ENCODE results near the gene N4BP3.
"Not testable (repeated sequence)": the region's sequence is repeated elsewhere in the genome, so short reads cannot be mapped to it uniquely, and the experiment has no call there.

N4BP3 gene

DNA sequence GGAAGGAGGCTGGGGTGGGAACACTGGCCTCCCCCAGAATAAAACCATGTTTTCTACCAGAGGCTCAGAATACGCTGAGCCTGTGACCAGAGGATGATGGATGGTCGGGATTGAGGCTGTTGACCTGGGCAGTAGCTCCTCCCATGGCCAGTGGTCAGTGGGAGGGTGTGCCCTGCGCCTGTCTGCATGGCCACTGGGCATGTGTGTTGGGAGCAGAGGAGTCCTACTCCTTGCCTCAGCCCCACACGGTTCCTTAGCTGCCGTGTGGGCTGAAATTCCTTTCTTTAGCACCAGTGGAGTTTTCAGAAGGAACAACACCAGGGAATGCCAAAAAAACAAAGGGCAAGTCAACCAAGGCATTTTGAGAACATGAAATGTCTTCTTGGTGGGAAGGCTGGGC lies 9.0 kb downstream of the N4BP3 start:
- no peak for DNase-seq (ENCODE audit: low spot score)

- no peak for DNase-seq (ENCODE audit: low spot score)
Measured at GRCh38 chr5:178123094-178123965, 10.0 kb downstream of the N4BP3 start.

GRCh38 chr5:178123966-178124925 lies 10.9 kb downstream of the N4BP3 start:
- DNase-seq (ENCODE audit: low spot score): no peak

DNA sequence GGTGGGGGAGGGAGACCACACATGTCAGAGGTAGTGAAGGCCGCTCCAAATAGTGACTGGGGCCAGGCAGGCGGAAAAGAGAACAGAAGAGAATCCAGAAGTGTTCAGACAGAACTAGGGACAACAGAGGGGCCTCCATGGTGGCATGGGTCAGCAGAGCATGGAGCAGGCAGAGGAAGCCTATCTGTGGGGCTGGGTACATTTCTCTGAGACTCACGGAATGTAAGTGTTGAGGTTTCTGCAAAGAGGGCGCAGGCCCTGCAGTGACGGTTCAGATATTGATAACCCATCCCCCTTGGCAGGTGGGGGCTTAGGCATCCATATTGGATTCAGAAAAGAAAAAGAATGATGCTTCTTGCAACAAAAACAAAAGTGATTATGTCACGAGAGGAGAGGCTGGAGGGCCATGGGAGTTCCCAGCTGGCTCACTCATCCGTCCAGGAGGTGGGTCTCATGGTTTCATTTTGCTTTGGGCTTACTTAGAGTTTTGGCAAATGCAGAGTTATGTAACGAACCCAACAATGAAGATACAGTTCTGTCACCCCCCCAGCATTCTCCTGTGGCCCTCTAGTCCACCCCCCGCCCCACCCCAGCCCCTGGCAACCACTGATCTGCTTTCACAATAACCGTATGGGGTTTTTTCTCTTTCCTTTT lies 12.0 kb downstream of the N4BP3 start:
- no peak for DNase-seq (ENCODE audit: low spot score)

DNA sequence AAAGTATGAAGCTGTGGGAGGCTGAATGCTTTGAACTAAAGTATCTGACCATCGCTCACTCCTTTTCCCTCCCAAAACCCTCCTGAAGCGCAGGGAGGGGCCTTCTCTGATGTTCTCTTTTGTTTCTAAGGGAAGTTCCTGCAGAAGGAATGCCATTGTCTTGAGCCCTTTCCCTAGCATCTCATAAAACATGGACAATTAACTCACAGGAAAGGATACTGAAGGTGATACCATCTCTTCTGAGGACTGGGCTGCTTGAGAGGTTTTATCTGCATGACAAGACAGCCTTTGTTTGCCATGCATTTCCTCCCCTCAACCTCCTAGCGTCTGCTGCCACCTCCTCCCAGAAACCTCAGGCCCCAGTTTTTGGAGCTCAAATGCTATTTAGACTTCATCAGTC lies 13.2 kb downstream of the N4BP3 start:
- DNase-seq (ENCODE audit: low spot score): no peak

DNA sequence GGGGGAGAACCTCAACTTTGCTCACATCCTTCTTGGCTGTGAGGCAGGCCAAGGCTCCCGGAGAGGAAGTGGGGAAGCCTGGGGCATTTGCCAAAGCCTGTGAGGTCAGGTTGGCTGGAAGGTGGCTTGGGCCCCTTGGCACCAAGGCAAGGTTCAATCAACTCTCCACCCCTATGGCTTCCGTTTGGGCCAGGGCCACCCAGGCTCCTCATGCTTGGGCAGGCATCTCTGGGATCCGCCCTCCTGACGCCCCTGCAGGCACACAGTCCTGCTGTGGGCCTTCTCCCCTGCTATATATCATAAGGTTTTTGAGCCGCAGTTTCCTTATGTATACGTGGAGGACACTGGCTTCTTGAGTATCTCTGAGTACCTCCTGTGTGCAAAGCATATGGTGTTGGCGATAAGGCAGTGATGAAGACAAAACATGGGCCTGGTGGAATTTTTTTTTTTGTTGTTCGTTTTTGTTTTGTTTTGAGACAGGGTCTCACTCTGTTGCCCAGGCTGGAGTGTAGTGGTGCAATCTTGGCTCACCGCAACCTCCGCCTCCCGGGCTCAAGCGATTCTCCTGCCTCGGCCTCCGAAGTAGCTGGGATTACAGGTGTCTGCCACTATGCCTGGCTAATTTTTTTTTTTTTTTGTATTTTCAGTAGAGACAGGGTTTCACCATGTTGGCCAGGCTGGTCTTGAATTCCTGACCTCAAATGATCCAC lies 14.1 kb downstream of the N4BP3 start:
- DNase-seq (ENCODE audit: low spot score): not testable (repeated sequence)

DNA sequence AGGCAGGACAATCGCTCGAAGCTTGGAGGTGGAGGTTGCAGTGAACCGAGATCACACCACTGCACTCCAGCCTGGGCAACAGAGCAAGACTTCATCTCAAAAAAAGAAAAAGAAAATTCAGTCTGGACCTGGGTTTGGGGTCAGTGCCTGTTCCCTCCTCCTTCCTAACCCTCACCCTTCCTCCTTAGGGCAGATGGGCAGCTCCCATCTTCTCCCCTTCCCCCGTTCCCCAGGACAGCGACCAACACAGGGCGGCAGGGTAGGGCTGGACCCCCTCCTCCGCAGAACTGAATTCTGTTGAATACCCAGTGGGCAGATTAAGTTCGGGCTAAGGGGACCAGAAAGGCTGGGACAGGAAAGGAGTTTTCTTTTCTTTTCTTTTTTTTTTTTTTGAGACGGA lies 16.0 kb downstream of the N4BP3 start:
- no peak for DNase-seq (ENCODE audit: low spot score)

DNA sequence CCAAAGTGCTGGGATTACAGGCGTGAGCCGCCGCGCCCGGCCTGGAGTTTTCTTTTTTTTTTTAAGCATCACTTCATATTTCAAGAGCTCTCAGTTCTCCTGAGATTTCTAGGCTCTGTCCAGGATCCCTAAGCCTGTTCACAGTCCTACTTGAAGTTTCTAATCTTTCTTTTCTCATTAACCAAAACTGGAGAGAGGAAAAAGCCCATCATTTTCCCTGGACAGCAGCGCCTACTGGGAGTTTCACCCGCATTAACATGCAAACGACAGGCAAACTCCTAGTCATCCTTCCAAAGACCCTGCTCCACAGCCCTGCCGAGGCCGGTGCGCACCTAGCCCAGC lies 16.9 kb downstream of the N4BP3 start:
- DNase-seq (ENCODE audit: low spot score): not testable (repeated sequence)

- peak; percentile 79 for DNase-seq (ENCODE audit: low spot score)
Measured at GRCh38 chr5:178130576-178131445, 17.5 kb downstream of the N4BP3 start, which contains the start of gene RMND5B. RMND5B (plus strand) TSS chr5:178131014; CDS start chr5:178138120, 7,106 bp downstream.

DNA sequence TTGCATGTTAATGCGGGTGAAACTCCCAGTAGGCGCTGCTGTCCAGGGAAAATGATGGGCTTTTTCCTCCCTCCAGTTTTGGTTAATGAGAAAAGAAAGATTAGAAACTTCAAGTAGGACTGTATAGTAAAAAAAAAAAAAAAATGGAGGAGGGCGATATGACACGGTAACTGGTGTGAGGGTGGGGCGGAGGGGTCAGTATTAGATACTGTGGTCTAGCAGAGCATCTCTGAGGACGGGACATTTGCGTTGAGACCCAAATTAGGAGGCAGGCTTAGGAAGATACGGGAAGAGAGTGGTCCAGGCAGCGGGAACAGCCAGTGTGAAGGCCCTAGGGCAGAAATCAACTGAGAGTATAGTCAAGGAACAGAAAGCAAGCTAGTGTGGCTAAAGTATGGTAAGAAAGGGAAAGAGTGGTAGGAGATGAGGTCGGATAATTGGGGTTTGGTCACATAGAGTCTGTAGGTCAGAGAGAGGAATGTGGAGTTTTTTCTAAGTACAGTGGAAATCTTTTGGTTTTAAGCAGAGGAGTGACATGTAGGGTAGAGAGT lies 18.2 kb downstream of the N4BP3 start:
- DNase-seq (ENCODE audit: low spot score): no peak

DNA sequence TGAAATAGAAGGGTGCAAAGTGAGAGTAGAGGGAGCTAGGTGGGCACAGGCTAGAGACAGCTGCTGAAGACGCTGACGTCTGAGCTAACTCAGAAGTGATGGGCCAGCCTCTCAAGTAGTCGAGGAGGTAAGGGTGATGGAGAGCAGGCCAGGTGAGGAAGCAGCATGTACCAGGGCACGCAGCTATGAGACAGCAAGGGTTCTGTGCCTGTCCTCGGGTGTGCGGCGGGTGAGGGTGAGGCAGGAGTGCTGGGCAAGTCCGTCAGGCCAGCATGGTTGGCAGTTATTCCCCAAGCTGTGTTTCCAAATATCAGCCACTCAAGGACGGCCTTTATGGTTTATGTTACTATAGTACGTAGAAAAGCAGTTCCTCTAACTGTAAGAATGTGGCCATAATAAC lies 23.7 kb downstream of the N4BP3 start:
- DNase-seq (ENCODE audit: low spot score): no peak

- DNase-seq (ENCODE audit: low spot score): no peak
Measured at GRCh38 chr5:178137991-178138390, 24.7 kb downstream of the N4BP3 start.

- DNase-seq (ENCODE audit: low spot score): no peak
Measured at GRCh38 chr5:178141550-178141949, 28.2 kb downstream of the N4BP3 start.

DNA sequence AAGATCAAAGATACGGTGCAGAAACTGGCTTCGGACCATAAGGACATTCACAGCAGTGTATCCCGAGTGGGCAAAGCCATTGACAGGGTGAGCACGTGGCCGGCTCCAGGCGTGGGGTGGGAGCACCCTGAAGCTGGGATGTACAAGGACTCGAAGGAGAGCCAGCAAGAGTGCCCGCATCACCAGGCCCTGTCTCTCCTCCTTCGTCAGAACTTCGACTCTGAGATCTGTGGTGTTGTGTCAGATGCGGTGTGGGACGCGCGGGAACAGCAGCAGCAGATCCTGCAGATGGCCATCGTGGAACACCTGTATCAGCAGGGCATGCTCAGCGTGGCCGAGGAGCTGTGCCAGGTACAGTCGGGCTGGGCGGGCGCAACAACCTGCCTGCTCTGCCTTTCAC lies 29.3 kb downstream of the N4BP3 start:
- DNase-seq (ENCODE audit: low spot score): no peak

DNA sequence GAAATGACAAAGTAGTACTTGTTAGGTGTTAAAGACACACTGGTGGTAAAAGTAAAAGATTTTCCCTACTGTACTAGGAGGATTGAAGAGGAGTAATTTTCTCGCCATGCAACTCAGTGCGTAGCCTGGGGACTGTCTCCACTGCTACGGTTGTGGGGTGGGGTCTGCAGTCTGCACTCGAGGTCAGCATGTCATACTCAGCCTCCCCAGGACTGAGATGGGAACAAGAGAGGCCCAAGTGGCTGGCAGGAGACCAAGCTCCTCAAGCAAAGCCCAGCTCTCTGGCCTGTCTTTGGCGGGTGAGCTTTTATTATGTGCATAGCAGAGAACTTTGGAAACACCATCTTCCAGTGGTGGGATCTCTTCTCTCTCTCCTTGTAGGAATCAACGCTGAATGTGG lies 29.9 kb downstream of the N4BP3 start:
- no peak for DNase-seq (ENCODE audit: low spot score)

DNA sequence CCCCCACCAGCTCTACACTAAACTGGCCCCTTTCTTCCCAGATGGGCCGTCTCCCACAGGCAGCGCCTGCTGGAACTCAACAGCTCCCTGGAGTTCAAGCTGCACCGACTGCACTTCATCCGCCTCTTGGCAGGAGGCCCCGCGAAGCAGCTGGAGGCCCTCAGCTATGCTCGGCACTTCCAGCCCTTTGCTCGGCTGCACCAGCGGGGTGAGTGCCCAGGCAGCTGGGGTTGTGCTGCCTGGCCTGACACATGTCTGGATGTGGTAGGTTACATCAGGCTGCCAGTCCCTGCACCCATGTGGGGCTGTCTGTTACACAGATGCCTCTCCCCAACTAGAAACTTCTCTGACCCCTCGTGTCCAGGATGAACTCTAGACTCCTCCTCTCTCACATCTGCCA lies 30.6 kb downstream of the N4BP3 start:
- no peak for DNase-seq (ENCODE audit: low spot score)

- peak; percentile 78 for DNase-seq (ENCODE audit: low spot score)
Measured at GRCh38 chr5:178145965-178146820, 32.9 kb downstream of the N4BP3 start.

DNA sequence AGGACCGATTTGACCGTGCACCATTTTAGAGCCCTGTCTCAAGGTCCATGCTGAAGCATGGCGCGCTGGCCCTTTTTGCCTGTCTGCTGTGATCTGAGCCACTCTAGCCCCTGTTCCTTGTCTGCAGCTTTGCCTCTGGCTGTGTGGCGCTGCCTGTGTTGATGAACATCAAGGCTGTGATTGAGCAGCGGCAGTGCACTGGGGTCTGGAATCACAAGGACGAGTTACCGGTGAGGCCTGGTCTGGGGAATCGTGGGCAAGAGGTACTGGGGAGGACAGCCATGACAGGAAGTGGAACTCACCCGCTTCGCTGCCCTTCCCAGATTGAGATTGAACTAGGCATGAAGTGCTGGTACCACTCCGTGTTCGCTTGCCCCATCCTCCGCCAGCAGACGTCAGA lies 34.1 kb downstream of the N4BP3 start:
- no peak for DNase-seq (ENCODE audit: low spot score)

- no peak for DNase-seq (ENCODE audit: low spot score)
Measured at GRCh38 chr5:178149199-178149932, 36.0 kb downstream of the N4BP3 start.

Measured in CD4-positive, alpha-beta T cell treated with Interleukin-2 at 100 ng/mL for 4 hours (primary cell).